Measurements from ENCODE around the gene TIMM22. TPM values are rescaled to one million over a fixed set of nuclear protein-coding genes. Genes with fewer than 3 reads are reported as not detected.

The TIMM22 gene
- total RNA-seq, 2 donors from 2014 or later, result 10.3 to 12.0 TPM

DNA sequence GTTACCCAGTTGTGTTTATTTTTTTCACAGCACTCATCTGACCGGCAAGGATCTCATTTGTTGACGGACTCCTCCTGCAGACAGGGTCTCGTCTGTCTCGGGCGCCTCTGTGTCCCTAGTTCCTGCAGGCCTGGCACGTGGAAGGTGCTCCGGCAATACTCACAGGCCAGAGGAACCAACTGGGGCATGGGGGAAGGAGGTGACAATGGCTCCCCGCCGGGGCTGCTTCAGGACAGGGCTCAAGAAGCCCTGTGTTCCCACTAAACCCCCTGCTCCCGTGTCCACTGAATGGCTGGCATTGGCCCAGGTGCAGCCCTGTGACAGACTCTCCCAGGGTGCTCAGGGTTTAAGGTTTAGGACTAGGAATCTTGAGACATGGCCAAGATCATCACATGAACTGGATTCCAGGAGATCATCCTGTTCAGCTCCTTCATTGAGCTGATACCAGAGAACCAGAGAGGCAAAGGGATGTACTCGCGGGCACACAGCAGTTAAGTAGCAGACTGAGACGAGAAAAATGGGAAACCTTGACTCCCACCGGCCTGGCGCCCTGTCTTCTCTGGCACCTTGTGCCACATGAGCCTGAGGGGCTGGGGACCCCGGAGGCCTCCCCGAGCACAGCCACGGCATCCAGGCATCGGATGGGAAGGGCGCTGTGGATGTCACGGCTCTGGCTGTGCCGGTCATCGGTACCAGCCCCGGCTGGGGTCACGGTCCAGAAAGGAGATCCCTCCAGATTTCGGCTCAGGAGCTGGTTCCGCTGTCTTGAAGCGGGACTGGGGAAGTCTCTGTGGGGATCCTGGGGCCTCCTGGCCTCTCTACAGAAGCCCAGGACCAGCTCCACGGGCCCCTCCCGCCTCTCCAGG lies 29.0 kb downstream of the TIMM22 start:
- H3K9me3 Mint-ChIP-seq, result no peaks in the 10 kb centered on the region
- H3K36me3 Mint-ChIP-seq (ENCODE audit: insufficient read depth in 2 of 2), result no peaks in the 10 kb centered on the region
- no peaks in the 10 kb centered on the region for H3K27me3 Mint-ChIP-seq (ENCODE audit: low read depth)
- no peaks in the 10 kb centered on the region for H3K4me1 Mint-ChIP-seq (ENCODE audit: low read depth)
- no peak for ATAC-seq (replicated peaks in 1 of 2)
- no peak overlapping the region for H3K4me3 Mint-ChIP-seq
- DNase-seq, result no peak
- H3K27ac Mint-ChIP-seq, result no peak overlapping the region

DNA sequence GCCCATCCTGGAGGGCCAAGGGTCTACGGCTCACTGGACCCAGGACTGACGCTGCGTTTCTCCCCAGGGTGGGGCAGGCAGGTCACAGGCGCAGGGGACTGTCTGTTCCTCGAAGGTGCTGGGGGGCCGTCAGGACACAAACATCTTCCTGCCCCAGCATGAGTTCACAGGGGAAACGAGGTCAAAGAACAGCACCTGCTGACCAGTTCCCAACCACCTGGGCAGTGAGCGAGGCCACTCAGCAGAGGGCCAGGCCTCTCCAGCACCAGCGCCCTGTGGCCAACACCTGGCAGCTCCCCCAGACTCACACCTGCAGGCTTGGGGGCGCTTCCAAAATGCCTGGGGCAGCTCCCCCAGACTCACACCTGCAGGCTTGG lies 29.7 kb downstream of the TIMM22 start:
- Mint-ChIP-seq H3K9me3 (no peaks in the 10 kb centered on the region), H3K4me3 (no peak overlapping the region), H3K36me3 (ENCODE audit: insufficient read depth in 2 of 2) (no peaks in the 10 kb centered on the region), H3K4me1 (ENCODE audit: low read depth) (no peaks in the 10 kb centered on the region), H3K27me3 (ENCODE audit: low read depth) (no peaks in the 10 kb centered on the region), H3K27ac (no peak overlapping the region)
- DNase-seq (no peak), ATAC-seq (replicated peaks in 1 of 2) (no peak)

DNA sequence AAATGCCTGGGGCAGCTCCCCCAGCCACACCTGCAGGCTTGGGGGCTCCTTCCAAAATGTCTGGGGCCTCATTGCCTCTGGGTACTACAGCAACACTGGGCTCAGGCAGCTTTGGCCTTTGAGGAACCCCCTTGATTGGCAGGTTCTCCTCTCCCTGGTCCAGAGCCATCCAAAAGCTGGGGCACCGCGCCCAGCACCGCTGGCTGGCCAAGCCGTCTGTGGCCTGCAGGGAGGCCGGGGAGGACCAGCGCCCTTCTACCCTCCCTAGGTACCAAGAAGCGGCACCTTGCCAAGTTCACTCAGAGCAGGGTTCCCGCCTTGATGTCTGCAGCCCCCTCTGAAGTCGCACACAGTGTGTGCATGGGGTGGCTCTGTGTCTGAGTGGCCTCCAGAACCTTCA lies 30.1 kb downstream of the TIMM22 start:
- no peak for ATAC-seq (replicated peaks in 1 of 2)
- H3K27ac Mint-ChIP-seq, result no peak overlapping the region
- no peak overlapping the region for H3K4me3 Mint-ChIP-seq
- no peaks in the 10 kb centered on the region for H3K4me1 Mint-ChIP-seq (ENCODE audit: low read depth)
- H3K36me3 Mint-ChIP-seq (ENCODE audit: insufficient read depth in 2 of 2), result no peaks in the 10 kb centered on the region
- H3K9me3 Mint-ChIP-seq, result no peaks in the 10 kb centered on the region
- H3K27me3 Mint-ChIP-seq (ENCODE audit: low read depth), result no peaks in the 10 kb centered on the region
- no peak for DNase-seq

DNA sequence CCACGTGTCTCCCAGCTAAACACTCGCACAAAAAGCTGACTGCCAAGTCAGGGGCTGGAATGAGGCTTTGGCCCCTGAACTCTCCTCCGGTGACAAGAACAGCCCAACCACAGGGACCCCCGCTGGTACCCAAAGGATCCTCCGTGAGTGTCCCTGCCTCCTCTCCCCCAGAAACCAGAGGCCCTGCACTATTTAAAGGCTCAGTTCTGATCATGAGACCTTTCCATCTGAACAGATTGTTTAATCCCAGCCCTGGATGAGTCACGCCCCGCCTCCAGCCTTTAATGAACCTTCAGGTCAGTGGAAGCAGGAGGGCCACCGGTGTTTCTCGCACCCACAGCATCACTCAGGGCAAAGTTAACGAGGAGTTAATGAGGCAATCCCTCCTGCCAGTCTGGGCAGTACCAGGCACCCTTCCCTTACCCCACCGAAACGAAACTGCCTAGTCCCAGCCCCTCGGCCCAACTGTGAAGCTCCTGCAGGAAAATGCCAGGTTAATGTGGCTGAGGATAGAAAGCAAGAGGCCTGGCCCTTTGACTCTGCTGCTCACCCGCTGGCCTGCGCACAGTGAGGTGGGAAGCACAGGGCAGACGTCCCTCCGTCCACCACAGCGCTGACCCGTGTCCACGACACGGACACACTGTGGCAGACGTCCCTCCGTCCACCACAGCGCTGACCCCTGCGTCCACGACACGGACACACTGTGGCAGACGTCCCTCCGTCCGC lies 32.4 kb downstream of the TIMM22 start:
- Mint-ChIP-seq H3K27ac (no peak overlapping the region), H3K9me3 (no peaks in the 10 kb centered on the region), H3K4me3 (no peak overlapping the region), H3K27me3 (ENCODE audit: low read depth) (no peaks in the 10 kb centered on the region), H3K4me1 (ENCODE audit: low read depth) (no peaks in the 10 kb centered on the region), H3K36me3 (ENCODE audit: insufficient read depth in 2 of 2) (no peaks in the 10 kb centered on the region)
- ATAC-seq (replicated peaks in 1 of 2), result no peak
- no peak for DNase-seq

DNA sequence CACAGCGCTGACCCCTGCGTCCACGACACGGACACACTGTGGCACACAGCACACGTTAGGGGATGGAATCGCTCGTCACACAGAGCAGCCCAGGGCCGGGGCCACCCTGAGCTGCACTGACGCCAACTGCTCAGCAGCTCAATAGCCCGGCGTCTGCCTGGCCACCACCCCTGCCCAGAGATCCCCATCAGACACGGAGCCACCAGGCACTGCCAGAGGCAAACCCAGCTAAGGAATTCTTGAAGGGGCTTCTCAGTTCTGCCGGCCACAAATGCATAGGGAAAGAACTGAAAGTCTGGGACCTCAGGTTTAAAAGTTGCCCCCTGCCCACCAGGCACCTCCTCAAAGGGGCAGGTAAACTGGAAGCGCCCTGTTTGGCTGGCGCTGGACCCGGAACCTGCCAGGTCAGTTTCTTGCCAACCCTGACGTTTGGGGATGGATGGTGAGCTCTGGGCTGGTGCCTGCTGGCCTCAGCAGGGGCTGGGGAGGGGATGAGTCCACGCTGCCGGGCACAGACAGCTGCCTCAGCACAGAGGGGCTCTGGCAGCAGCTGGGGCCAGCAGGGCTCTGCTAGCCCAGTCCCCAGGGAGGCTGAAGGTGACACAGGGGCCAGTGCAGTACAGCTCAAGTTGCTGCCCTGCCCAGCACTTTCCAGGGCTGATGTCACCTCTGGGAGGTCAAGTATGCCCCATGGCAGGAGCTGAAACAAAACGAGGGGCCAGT lies 33.2 kb downstream of the TIMM22 start:
- DNase-seq (no peak), ATAC-seq (replicated peaks in 1 of 2) (no peak)
- Mint-ChIP-seq H3K36me3 (ENCODE audit: insufficient read depth in 2 of 2) (no peaks in the 10 kb centered on the region), H3K4me3 (no peak overlapping the region), H3K4me1 (ENCODE audit: low read depth) (no peaks in the 10 kb centered on the region), H3K27me3 (ENCODE audit: low read depth) (no peaks in the 10 kb centered on the region), H3K27ac (no peak overlapping the region), H3K9me3 (no peaks in the 10 kb centered on the region)

DNA sequence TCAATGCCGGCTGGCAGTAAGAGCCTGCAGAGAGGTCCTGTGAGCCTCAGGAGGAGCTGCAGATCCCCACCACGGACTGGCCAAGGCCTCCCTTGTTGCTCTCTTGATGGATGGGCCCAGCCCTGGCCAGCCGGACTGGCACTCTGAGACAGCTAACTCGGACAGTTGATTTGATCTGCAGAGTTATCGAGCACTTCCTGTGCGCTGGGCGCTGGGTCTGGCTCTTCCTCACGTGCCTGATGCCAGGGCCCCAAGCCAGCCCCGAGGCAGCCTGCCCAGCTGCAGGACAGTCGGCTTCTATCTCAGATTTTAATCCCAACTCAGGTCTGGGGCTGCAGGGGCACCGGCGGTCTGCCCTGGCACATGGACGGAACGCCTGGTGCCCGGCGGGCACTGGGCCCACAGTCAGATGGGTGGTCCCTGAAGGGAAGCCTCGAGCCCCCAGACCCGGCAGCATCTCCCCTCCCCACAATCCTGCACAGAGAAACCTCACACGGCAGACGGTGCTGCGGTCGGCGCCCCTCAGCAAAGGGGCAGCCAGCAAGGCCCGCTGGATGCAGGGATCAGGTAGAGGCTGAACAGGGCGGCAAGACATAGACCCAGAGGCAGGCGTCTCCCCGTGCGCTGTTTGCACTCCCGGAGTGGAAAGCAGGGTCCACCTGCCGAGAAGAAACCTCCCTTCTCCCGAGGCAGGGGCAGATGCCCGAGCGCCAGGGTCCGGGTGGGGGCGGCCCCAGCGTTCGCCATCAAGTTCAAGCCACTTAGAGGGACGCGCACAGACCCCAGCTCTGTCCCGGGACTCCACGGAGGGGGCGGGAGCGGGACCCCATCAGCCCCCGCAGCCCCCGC lies 34.0 kb downstream of the TIMM22 start:
- Mint-ChIP-seq H3K27me3 (ENCODE audit: low read depth) (no peaks in the 10 kb centered on the region), H3K27ac (no peak overlapping the region)
- ATAC-seq (replicated peaks in 1 of 2), result no peak

DNA sequence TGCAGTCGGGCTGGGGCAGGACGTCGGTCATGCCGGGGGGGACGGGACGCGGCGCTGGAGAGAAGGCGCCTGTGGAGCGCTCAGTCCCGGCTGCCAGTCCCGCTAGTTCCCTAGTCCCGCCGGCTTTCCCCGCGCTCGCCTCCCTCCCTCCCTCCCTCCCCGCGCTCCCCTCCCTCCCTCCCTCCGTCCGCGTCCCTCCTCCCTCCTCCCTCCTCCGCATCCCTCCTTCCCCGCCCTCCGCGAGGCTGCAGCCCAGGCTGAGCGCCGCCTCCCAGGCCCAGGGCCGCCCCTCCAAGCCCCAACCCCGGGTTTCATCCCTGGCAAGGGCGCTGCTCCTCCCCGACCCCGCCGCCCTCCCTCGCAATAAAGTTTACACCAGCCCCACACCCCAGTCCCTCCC lies 34.8 kb downstream of the TIMM22 start:
- DNase-seq, result no peak
- H3K9me3 Mint-ChIP-seq, result no peaks in the 10 kb centered on the region
- ATAC-seq (replicated peaks in 1 of 2), result no peak
- H3K4me1 Mint-ChIP-seq (ENCODE audit: low read depth), result no peaks in the 10 kb centered on the region
- no peaks in the 10 kb centered on the region for H3K36me3 Mint-ChIP-seq (ENCODE audit: insufficient read depth in 2 of 2)
- no peaks in the 10 kb centered on the region for H3K27me3 Mint-ChIP-seq (ENCODE audit: low read depth)
- H3K4me3 Mint-ChIP-seq, result no peak overlapping the region
- no peak overlapping the region for H3K27ac Mint-ChIP-seq

More for the DNA sequence above, 34.0 kb downstream of the TIMM22 start:
- Mint-ChIP-seq H3K9me3 (no peaks in the 10 kb centered on the region), H3K4me3 (no peak overlapping the region), H3K36me3 (ENCODE audit: insufficient read depth in 2 of 2) (no peaks in the 10 kb centered on the region), H3K4me1 (ENCODE audit: low read depth) (no peaks in the 10 kb centered on the region)
- DNase-seq, result no peak

DNA sequence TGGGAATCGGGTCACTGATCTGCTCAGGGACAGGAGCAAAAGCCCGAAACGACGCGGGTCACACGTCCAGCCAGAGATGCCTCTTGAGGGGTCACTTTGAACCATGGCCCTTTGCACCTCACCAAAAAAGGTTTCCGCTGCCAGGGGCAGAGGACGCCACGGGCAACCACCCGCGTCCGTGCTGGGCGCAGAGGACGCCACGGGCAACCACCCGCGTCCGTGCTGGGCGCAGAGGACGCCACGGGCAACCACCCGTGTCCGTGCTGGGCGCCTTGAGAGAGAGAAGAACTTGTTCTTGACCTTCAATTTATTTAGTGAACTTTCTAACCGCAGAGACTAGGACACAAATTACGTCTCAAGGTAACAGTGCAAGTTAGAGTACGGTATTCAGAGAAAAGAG lies 35.5 kb downstream of the TIMM22 start:
- H3K36me3 Mint-ChIP-seq (ENCODE audit: insufficient read depth in 2 of 2), result no peaks in the 10 kb centered on the region
- H3K27ac Mint-ChIP-seq, result no peak overlapping the region
- H3K4me3 Mint-ChIP-seq, result no peak overlapping the region
- no peaks in the 10 kb centered on the region for H3K9me3 Mint-ChIP-seq
- no peaks in the 10 kb centered on the region for H3K27me3 Mint-ChIP-seq (ENCODE audit: low read depth)
- H3K4me1 Mint-ChIP-seq (ENCODE audit: low read depth), result no peaks in the 10 kb centered on the region
- ATAC-seq (replicated peaks in 1 of 2) (no peak), DNase-seq (no peak)

DNA sequence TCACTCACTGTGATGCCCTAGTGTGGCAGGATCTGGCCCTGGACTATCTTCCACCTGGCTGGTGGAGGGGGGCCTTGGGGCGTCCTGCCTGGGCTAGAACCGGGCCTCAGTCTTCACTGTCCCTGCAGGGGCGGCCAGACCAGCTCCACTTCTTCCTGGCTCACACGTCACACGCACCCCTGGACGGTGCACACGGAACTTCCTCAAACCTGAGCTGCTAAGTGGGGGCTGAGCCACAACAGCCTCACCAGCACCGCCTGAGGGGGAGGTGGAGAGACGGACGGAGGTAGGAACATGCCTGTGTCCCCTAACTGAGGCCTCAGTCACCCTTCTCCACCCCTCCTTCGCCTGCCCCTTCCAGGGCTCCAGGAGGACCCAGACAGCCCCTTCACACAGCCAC lies 36.6 kb downstream of the TIMM22 start:
- Mint-ChIP-seq H3K4me3 (no peak overlapping the region), H3K4me1 (ENCODE audit: low read depth) (no peaks in the 10 kb centered on the region), H3K27ac (no peak overlapping the region), H3K36me3 (ENCODE audit: insufficient read depth in 2 of 2) (no peaks in the 10 kb centered on the region), H3K27me3 (ENCODE audit: low read depth) (no peaks in the 10 kb centered on the region), H3K9me3 (no peaks in the 10 kb centered on the region)
- ATAC-seq (replicated peaks in 1 of 2) (no peak), DNase-seq (no peak)

DNA sequence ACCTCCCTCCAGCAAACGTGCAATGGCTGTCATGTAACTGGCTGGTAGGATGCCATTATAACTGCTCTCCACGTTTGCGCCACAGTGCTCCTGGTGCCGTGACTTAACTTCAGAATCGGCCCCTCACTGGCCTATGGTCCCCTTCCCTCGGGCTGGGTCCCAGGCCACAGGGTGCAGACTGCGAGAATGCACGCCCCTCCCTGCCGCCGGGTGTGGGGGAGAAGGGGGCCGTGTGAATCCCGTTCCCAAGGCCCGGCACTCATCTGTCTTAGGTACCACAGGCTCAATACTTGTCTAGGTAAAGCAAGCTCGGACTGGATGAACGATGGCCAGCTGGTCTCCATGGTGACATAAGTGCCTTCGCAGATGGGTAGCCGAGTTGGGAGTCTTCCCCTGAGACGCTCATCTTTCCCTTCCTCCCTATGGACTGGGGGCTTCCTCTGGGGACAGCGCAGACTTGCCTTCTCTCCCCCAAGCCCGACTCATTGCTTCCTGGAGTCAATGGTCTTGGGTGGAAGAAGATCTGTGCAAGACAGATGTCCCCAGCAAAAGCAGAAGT lies 37.8 kb downstream of the TIMM22 start:
- Mint-ChIP-seq H3K27ac (no peak overlapping the region), H3K9me3 (no peaks in the 10 kb centered on the region), H3K4me3 (no peak overlapping the region), H3K27me3 (ENCODE audit: low read depth) (no peaks in the 10 kb centered on the region), H3K36me3 (ENCODE audit: insufficient read depth in 2 of 2) (no peaks in the 10 kb centered on the region), H3K4me1 (ENCODE audit: low read depth) (no peaks in the 10 kb centered on the region)
- DNase-seq, result no peak
- no peak for ATAC-seq (replicated peaks in 1 of 2)

DNA sequence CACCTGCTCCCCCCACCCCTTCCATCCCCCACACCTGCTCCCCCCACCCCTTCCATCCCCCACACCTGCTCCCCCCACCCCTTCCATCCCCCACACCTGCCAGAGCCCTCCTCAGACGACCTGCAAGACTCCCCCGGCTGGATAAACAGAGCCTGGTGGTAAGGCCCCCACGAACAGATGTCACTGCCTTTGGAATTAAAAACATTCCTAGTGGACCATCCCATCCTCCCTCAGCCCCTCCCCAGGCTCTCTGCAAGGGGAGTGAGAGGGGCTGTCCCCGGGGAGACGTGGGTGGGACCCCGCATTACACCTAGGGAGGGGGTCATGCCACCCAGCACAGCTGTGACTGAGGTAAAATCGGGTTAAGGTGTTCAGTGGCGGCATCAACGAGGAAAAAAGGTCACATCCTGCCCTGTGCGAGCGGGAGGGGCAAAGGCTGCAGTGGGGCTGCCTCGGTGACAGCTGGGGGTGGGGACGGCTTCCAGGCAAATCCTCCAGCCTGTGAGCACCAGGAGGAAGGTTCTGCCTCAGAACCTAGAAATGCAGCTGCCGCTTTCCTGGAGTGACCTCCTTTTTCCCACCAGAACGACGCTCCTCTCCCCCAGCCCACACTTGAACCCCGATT lies 38.7 kb downstream of the TIMM22 start:
- no peak for ATAC-seq (replicated peaks in 1 of 2)
- Mint-ChIP-seq H3K27me3 (ENCODE audit: low read depth) (no peaks in the 10 kb centered on the region), H3K4me3 (no peak overlapping the region)

DNA sequence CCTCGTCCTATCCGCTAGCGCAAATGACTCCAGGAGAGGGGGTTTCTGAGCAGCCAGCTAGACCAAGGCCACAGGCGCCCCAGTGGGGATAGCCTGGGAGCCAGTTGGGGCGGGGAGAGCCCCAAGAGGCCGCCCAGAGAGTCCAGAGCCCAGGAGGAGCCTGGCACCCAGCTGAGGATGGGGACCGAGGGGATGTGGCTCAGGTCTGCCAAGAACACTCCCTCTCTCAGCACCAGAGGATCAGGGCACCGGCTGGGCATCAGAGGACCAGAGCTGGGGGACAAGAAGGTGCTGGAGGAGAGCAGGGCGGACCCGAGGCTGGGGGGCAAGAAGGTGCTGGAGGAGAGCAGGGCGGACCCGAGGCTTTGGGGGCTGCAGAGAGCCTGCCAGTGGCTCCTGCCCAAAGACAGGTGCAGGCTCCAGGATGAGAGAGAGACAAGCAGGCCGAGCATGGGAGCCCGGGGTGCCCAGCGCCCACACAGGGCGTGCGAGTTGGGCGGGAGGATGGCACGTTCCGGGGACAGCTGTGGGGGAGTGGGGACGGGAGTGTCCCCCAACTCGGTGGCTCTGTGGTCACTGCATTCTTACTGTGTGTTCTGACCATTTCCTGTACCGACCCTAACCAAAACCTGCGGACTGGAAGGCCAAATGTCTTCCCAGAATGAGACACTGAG lies 39.4 kb downstream of the TIMM22 start:
- H3K36me3 Mint-ChIP-seq (ENCODE audit: insufficient read depth in 2 of 2), result no peaks in the 10 kb centered on the region
- H3K4me1 Mint-ChIP-seq (ENCODE audit: low read depth), result no peaks in the 10 kb centered on the region
- H3K27me3 Mint-ChIP-seq (ENCODE audit: low read depth), result no peaks in the 10 kb centered on the region
- no peaks in the 10 kb centered on the region for H3K9me3 Mint-ChIP-seq
- DNase-seq, result no peak
- H3K27ac Mint-ChIP-seq, result peak overlapping the region; percentile 42
- no peak for ATAC-seq (replicated peaks in 1 of 2)
- no peak overlapping the region for H3K4me3 Mint-ChIP-seq

More for the DNA sequence above, 38.7 kb downstream of the TIMM22 start:
- H3K4me1 Mint-ChIP-seq (ENCODE audit: low read depth), result no peaks in the 10 kb centered on the region
- no peaks in the 10 kb centered on the region for H3K9me3 Mint-ChIP-seq
- H3K36me3 Mint-ChIP-seq (ENCODE audit: insufficient read depth in 2 of 2), result no peaks in the 10 kb centered on the region
- peak overlapping the region; percentile 42 for H3K27ac Mint-ChIP-seq
- no peak for DNase-seq

Measured in activated T-cell treated with anti-CD3 and anti-CD28 coated beads, Interleukin-2, amount 50 U/mL, for 72 hours (primary cell).